ENCODE results near the gene CEP295NL.
A peak's percentile ranks its signal among the peaks of the same experiment; 100 is the strongest.

CEP295NL gene

DNA sequence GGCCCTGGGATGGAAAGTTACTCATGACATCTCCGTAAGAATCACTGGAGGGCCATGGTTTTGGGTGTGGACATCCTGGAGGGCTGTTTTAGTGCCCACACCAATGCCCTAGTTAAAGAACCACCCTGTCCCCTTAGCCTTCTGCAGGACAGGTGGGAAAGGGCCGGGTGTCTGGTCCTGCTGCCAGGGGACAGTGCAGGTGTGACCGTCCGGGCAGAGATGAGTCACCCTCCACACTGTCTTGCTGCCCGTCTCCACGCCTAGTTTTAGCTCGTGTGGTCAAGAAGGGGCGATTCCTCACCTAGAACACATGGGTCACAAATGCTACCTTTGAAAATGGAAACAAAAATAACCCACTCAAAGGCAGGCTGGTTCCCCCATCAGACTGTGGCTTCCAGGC is 17.0 kb downstream of the CEP295NL start:
- no peak for ATAC-seq (ENCODE audit: low read depth)
- Histone ChIP-seq H3K4me3 (ENCODE audit: severe bottlenecking) (no peak overlapping the region), H3K36me3 (ENCODE audit: low read depth) (no peaks in the 10 kb centered on the region), H3K4me1 (ENCODE audit: insufficient read depth, poor library complexity, severe bottlenecking) (peaks cover 32% of the 10 kb centered on the region), H3K27me3 (ENCODE audit: insufficient read depth, poor library complexity, severe bottlenecking) (no peaks in the 10 kb centered on the region), H3K27ac (ENCODE audit: poor library complexity, severe bottlenecking) (no peak overlapping the region), H3K9me3 (ENCODE audit: severe bottlenecking) (no peaks in the 10 kb centered on the region)
- no peak for DNase-seq (ENCODE audit: low spot score)
- TF ChIP-seq, protein P1, sequence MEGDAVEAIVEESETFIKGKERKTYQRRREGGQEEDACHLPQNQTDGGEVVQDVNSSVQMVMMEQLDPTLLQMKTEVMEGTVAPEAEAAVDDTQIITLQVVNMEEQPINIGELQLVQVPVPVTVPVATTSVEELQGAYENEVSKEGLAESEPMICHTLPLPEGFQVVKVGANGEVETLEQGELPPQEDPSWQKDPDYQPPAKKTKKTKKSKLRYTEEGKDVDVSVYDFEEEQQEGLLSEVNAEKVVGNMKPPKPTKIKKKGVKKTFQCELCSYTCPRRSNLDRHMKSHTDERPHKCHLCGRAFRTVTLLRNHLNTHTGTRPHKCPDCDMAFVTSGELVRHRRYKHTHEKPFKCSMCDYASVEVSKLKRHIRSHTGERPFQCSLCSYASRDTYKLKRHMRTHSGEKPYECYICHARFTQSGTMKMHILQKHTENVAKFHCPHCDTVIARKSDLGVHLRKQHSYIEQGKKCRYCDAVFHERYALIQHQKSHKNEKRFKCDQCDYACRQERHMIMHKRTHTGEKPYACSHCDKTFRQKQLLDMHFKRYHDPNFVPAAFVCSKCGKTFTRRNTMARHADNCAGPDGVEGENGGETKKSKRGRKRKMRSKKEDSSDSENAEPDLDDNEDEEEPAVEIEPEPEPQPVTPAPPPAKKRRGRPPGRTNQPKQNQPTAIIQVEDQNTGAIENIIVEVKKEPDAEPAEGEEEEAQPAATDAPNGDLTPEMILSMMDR (IDR thresholded peaks at IDR 0.05; ENCODE audit: poor library complexity, severe bottlenecking) = no peak

DNA sequence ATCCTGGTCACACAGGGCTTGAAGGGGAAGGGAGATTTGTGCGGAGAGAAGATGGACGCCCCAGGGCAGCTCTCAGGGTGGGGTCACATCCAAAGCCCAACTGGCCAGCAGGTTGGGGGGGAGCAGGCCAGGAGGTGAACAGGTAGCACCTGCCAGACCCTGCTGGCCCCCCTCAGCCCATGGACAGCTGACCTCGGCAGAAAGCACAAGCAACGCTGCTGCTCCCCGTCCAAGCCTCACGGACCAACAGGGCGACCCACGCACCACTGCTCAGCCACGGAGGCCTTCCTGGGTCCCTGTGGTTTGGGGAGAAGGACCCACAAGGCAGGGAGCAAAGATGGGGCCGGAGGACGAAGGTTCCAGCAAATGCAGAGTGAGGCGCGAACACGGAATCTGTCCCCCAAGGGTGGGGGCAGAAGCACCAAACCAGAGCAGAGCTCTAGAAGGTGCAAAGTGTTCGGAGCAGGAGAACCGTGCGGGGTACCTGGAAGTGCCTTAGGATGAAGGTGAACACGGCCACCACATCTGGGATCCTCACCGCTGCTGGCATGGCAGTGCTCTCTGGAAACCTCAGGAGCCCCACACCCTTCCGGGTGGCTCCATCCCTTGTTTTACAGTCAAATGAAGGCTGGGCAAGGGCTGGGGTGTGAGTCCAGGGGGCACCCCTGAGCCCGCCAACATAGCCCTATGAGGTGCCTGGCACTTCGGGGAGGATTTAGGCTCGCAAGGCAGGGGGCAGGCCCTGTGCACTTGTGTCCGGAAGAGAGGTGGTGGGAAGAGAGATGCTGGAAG is 17.9 kb downstream of the CEP295NL start:
- H3K9me3 ChIP-seq (ENCODE audit: severe bottlenecking) = no peaks in the 10 kb centered on the region
- H3K4me1 ChIP-seq (ENCODE audit: insufficient read depth, poor library complexity, severe bottlenecking) = peaks cover 32% of the 10 kb centered on the region
- TF ChIP-seq, protein P1 (IDR thresholded peaks at IDR 0.05; ENCODE audit: poor library complexity, severe bottlenecking) = no peak
- DNase-seq (ENCODE audit: low spot score) (no peak), ATAC-seq (ENCODE audit: low read depth) (no peak)
- no peak overlapping the region for H3K4me3 ChIP-seq (ENCODE audit: severe bottlenecking)
- no peaks in the 10 kb centered on the region for H3K27me3 ChIP-seq (ENCODE audit: insufficient read depth, poor library complexity, severe bottlenecking)
- H3K36me3 ChIP-seq (ENCODE audit: low read depth) = no peaks in the 10 kb centered on the region
- H3K27ac ChIP-seq (ENCODE audit: poor library complexity, severe bottlenecking) = peak overlapping the region; percentile 89

DNA sequence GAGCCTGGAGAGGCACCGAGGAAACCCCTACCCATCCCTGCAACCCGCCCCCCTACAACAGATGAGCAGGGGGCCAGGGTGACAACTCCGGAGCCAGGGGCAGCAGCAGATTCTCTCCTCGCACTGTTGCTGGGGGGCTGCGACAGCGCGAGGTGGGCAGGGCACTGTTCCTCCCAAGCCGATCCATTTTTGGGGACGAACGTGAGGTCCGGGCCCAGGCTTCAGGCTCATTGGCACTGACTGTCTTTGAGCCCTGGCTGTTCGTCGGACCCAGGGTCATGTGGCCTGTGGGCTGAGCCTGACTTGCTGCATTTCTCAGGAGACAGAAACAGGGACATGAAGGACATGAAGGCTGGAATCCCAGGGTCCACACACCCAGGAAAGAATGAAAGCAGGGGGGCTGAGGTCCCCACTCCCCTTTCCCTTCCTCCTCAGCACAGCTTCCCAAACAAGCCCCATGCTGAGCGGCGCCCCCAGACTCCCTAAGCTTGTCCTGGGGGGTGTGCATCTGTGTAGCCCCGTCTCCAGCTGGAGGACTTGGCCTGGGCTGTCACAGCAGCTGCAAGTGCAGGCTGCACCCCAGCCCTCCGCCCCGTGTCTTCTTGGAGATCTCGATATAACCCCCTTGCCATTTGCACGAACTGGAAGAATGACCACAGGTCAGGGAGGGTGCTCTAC is 18.7 kb downstream of the CEP295NL start:
- no peak for DNase-seq (ENCODE audit: low spot score)
- ATAC-seq (ENCODE audit: low read depth) = no peak
- Histone ChIP-seq H3K27ac (ENCODE audit: poor library complexity, severe bottlenecking) (peak overlapping the region; percentile 89), H3K36me3 (ENCODE audit: low read depth) (no peaks in the 10 kb centered on the region), H3K4me1 (ENCODE audit: insufficient read depth, poor library complexity, severe bottlenecking) (peaks cover 32% of the 10 kb centered on the region), H3K27me3 (ENCODE audit: insufficient read depth, poor library complexity, severe bottlenecking) (no peaks in the 10 kb centered on the region), H3K9me3 (ENCODE audit: severe bottlenecking) (no peaks in the 10 kb centered on the region), H3K4me3 (ENCODE audit: severe bottlenecking) (no peak overlapping the region)
- TF ChIP-seq, protein P1 (IDR thresholded peaks at IDR 0.05; ENCODE audit: poor library complexity, severe bottlenecking) = no peak

DNA sequence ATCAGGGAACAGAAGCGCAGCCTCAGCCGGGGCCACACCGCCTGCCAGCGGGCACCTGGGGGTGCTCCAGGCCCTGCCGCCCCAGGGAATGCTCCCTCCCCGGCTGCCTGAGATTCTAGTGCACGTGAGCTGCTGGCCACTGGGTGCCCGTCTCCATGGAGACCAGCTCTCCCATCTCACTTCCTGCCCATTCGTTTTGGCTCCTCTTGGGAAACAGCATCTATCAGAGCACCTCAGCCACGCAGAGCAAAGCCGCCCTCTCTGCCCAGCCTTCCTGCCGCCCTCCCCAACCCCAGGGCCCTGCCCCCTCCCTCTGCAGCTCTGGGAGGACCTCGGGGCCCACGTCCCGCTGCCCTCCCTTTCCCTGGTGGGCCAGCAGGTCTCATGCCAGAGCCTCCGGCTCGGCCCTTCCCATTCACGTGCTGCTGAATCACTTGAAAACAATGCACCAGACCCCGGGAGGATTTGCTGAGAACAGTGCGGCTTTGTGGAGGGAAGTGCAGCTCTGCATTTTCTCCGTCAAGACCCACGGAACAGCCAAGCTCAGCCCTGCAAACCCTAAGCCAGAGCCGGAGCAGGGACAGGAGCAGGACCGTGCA is 19.4 kb downstream of the CEP295NL start:
- ATAC-seq (ENCODE audit: low read depth) (peak; percentile 76), DNase-seq (ENCODE audit: low spot score) (peak; percentile 85)
- TF ChIP-seq, protein P1 (IDR thresholded peaks at IDR 0.05; ENCODE audit: poor library complexity, severe bottlenecking) = peak; percentile 20
- H3K27ac ChIP-seq (ENCODE audit: poor library complexity, severe bottlenecking) = peak overlapping the region; percentile 89
- no peaks in the 10 kb centered on the region for H3K36me3 ChIP-seq (ENCODE audit: low read depth)
- peaks cover 32% of the 10 kb centered on the region for H3K4me1 ChIP-seq (ENCODE audit: insufficient read depth, poor library complexity, severe bottlenecking)
- H3K27me3 ChIP-seq (ENCODE audit: insufficient read depth, poor library complexity, severe bottlenecking) = no peaks in the 10 kb centered on the region
- no peak overlapping the region for H3K4me3 ChIP-seq (ENCODE audit: severe bottlenecking)
- no peaks in the 10 kb centered on the region for H3K9me3 ChIP-seq (ENCODE audit: severe bottlenecking)

All from RWPE2 (cell line).